Erythroblast (primary cell): ENCODE results near the gene TTL.
A peak's percentile ranks its signal among the peaks of the same experiment; 100 is the strongest.

Source experiments
- DNase-seq, 2 experiments: peaks; one replicate each; lab custom pipeline; 2025; lab: John Stamatoyannopoulos, UW
- GATA1 ChIP-seq: IDR thresholded peaks from 2 replicates; pipeline ENCODE4 v1.6.1; 2011; ENCODE audit warnings: low read depth, mild to moderate bottlenecking, control low read depth, low read length, moderate library complexity
- POLR2A ChIP-seq: IDR thresholded peaks from 2 replicates; pipeline ENCODE4 v1.6.1; 2011; ENCODE audit warnings: mild to moderate bottlenecking, low read length

The TTL gene

DNA sequence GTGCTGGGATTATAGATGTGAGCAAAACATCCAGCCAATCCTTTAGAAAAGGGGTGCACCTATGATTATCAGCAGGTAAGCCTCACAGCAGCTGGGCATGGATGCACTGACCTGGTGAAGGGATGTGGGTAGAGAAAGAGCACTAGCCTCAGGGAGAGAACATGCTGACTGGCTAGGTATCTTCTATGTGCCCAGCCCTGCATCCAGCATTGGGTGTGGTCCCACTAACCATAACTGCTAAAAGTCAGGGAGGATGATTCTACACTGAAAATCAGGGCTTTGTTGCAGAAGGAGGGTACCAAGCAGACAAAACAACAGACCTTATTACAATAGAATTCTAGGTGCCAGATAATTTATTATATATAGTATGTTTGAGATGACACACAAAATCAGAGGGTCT, 27.4 kb upstream of the TTL start:
- TF ChIP-seq POLR2A (no peak), GATA1 (no peak)
- no peak for DNase-seq

DNA sequence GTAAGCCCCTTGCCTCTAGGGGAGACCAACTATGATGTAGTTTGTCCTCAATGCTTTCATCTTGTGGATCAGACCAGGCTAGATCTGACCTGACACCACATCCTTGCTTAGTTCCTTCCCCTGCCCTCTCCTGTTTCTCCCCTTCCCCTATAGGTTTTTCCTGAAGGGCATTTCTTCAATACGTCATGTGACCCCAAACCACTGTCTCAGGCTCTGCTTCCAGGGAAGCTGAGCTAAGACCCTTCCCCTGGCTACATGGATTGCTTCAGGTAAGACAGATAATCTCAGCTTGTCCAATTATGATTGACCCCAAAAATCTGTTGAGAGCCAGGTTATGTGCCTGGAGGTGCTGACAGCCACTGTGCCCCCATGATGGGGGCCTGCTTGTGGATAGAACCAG, 22.6 kb upstream of the TTL start:
- TF ChIP-seq POLR2A (no peak), GATA1 (no peak)
- DNase-seq = no peak

DNA sequence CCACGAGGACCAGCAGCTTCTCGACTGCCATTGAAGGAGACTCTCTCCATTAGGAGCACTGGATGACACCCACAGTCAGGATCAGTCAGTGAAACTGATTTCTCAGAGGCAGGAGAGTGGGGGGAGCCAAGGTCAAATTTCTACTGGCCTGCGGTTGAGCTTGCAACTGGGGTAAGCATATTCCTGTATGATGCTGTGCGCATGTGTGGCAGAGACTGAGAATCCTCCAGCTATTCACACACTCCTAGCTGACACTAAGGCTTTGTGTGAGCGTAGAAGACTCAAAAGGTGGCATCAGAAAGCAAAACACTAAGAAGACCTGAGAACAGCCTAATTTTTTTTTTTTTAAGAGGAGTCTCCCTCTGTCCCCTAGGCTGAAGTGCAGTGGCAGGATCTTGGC, 19.8 kb upstream of the TTL start:
- TF ChIP-seq POLR2A (no peak), GATA1 (no peak)
- DNase-seq = no peak

DNA sequence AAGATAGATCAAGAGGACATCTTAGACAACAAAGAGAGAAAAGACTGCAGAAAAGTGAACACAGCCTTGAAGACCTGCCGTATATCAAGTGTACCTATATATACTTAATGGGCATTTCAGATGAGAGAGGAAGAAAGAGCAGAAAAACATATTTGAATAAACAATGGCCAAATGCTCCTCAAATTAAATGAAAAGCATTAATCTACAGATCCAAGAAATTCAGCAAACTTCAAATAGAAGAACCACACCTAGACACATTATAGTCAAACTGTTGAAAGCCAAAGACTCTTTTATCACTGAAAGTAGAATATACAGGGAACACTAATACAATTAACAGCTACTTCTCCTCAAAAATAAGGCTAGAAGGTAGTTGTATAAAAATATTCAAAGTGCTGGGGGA, 18.7 kb upstream of the TTL start:
- no peak for DNase-seq
- TF ChIP-seq GATA1 (no peak), POLR2A (no peak)

DNA sequence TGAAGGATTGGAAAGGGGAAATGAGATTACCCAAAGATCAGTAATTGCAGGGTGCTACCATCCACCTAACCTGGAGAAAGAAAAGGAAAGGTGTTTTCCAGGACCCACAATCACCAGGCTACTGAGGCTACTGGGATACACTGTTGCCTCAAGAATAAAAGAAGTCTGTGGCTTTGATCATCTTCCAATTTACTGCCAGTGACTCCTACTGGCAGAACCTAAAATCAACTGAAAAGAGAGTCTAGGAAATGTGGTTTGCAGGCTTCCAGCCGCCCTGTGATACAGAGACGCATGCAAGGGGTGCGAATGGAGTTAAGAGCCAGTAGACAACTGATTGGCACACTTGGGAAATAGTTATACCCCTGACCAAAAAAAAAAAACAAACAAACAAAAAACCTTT, 16.6 kb upstream of the TTL start:
- DNase-seq = no peak
- TF ChIP-seq POLR2A (no peak), GATA1 (no peak)

DNA sequence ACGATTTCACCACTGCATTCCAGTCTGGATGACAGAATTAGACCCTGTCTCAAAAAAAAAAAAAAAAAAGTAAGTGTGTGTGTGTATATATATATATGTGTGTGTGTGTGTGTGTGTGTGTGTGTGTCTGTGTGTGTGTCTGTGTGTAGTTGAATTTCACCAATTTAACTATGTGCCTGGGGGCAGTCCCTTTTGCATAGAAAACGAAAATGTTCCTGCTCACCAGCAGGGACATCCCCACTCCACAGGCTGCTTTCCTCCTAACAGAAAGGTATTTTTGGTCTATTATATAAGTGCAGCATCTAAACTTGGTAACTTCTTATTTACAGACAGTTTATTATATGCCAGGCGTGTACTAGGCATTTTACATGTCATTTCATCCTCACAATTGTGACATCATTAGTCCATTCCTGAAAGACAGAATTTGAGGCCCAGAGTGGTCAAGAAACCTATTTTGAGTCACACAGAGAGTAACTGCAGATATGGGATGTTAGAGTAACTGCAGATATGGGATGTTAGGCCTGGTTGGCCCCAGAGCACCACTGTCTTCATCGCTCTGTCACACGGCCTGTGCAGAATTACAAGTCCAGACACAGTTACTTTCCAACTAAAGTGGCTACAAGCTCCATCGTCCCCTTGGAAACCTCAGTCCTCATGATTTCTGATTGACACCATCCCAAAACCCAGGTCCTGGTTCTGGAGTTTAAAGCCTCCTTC, 9.3 kb upstream of the TTL start:
- no peak for DNase-seq
- TF ChIP-seq POLR2A = no peak
- no peak for TF ChIP-seq GATA1

DNA sequence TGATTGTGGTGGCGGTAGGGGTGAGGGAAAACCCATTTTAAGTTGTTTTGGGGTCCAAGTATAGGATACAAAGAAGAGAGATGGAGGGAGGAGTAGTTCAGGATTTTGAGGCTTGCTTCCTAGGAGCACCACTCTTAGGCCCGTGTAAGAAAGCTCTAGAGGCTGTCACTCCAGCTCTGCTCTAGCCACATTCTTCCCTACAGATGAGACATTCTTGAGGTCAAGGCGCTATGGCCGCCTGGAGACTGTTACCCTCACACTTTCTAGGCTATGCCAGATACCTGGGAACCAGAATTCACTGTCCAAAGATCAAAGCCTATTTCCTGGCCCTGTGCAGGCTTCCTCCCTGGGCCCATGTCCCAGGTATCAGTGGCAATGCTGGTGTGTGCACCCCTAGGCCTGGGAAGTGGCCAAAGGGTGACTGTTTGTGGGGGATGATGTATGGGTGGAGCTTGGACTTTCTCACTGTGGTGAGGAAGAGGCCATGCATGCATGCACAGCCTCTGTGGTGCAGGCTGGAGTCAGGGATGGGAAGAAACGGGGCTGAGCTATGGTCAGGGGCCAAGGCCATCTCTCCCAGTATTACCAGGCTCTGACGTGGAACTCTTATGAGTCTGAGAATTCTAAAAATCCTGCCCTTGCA, 7.0 kb upstream of the TTL start:
- no peak for TF ChIP-seq GATA1
- no peak for DNase-seq

DNA sequence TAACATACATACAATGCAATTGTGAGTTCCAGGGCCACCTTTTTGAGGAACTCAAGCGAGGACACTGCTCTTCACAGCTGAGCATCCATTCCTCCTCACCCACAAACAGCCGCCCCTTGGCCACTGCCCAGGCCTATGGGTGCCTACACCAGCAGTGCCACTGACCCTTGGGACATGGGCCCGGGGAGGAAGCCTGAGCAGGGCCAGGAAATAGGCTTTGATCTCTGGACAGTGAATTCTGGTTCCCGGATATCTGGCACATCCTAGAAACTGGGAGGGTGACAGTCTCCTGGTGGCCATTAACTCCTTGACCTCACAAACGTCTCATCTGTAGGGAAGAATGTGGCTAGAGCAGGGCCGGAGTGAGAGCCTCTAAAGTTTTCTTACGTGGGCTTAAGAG, 5.5 kb upstream of the TTL start:
- no peak for DNase-seq
- TF ChIP-seq POLR2A = no peak
- no peak for TF ChIP-seq GATA1

DNA sequence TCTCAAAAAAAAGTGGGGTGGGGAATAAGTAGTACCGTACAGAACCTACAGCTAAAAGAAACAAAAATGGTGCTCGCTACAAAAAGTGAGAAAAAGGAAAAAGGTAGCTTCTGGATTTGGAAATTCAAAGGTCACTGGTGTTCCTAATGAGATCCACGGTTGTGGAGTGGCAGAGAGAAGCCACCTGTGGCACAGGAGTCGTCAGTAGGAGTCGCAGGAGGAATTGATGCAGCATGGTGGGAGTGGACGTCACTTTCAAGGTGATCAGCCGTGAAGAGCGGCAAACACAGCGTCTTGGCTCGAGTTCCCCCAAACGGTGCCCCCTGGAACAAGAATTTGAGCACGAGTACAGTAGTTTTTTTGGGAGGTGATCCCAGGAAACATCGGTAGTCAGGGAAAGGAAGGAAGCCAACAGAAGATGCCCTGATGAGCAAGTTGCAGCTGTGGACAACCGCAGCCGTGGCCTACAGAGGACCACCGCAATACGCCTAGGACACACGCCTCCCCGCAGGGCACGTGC, 1.4 kb upstream of the TTL start:
- no peak for DNase-seq
- TF ChIP-seq GATA1 (no peak), POLR2A (no peak)

DNA sequence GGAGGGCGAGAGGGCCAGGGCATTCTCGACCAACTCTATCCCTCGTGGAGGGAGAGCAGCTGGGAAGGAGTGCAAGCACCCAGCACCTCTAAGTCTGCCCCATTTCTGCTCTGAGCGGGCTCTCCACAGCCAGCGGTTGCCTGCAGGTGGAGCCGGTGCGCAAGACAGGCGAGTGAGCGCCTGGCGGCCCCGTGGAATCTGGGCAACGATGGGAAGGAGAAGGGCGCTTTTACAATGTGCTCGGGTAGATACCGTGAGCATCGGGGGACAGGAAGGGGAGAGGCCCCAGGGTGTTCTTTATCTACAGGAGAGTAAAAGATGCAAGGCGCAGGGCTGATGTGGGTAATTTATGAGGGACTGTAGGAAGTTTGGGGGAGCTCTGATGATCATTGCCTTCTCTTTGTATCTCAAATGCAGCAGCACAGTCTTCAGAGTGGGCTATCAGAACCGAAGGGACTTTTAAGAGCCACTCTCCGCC, 867 bp upstream of the TTL start:
- DNase-seq = peak; percentile 92 to 94
- TF ChIP-seq POLR2A = peak; percentile 41
- TF ChIP-seq GATA1 = no peak

DNA sequence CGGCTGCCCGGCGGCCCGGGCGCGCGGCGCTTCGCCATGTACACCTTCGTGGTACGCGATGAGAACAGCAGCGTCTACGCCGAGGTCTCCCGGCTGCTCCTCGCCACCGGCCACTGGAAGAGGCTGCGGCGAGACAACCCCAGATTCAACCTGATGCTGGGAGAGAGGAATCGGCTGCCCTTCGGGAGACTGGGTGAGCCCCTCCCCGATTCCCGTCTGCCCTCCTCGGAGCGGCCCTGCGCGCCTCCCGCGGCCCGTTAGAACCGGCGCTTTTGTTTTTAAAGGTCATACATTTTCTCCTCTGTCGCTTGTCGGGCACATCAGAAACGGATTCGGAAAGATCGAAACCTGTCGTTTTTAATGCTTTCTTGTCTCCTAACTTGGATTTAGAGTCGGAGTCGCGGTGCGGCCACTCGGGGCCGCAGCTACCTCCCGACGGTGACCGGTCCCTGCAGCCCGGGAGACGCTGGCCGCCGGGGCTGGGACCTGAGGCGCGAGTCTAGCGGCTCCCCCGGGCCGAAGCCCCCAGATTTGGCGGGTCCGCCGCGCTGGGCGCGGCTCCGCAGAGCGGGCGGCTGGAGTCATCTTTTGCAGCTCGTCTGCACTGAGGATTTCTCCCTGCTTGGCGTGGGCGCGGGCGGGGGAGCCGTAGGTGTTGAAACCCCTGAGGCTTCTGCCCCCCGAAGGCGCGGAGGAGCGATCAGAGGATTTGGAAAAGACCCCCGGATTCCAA, 519 bp downstream of the TTL start:
- TF ChIP-seq GATA1 = no peak
- no peak for TF ChIP-seq POLR2A
- DNase-seq = peak; percentile 70 to 76

DNA sequence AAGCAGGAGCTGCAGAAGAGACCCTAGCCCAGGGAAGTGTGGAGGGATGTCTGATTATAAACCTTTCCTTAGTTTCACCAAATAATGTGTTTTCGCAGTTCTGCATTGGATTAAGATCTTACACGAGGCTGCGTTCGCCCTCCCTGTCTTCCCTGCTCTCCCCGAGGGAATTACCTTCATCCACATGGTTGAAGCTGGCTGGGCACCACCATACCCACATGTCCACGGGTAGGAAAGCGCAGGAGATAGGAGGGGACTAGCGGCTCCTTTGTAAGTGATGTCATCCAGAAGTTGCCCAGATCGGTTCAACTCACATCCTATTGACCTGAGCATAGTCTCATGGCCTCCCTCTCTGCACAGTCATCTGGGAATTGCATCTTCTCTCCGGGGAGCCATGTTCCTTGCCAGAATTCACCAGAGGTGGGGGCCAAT, 1.1 kb downstream of the TTL start:
- TF ChIP-seq POLR2A (no peak), GATA1 (no peak)
- DNase-seq = peak; percentile 36 to 53

DNA sequence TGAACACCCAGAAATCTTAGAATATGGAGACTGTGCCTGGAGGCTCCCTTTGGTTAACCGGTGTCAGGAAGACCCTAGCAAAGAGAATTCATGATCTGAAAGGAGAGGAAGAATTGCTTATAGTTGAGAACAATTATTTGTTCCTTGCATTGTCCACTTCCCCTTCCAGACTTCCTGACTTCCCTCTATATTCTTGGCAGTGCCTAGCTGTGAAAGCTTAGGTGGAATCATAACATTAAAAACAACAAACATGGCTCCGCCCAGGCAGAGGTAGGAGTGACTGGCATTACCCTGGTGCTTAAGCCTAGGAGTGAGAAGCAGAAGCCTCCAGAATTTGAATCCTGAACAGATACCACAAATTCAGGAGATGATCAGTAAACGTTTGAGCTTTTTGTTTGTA, 1.9 kb downstream of the TTL start:
- no peak for TF ChIP-seq GATA1
- no peak for TF ChIP-seq POLR2A
- no peak for DNase-seq

DNA sequence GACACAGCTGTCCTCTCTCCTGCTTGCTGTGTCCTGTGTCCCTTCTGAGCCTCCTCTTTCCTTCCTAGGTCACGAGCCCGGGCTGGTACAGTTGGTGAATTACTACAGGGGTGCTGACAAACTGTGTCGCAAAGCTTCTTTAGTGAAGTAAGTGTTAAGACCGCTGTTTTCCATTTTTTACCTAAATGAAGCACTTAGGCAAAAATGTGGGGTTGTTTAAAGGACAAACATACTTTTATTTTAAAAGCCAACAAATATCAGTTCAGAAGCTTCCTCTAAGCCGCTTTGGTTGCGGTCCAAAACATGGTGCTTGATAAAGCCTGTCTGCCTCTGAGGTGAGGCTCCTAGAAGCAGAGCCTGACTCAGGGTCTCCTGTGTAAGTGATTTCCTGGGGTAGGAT, 3.9 kb downstream of the TTL start:
- DNase-seq = no peak
- no peak for TF ChIP-seq GATA1
- TF ChIP-seq POLR2A = no peak
